ENCODE results near the gene MIPEP. TPM values are rescaled to one million over a fixed set of nuclear protein-coding genes. Genes with fewer than 3 reads are reported as not detected.

Gene MIPEP
- total RNA-seq, 4 donors from 2014 or later, result 5.2 to 20.1 (median 17.8) TPM

DNA sequence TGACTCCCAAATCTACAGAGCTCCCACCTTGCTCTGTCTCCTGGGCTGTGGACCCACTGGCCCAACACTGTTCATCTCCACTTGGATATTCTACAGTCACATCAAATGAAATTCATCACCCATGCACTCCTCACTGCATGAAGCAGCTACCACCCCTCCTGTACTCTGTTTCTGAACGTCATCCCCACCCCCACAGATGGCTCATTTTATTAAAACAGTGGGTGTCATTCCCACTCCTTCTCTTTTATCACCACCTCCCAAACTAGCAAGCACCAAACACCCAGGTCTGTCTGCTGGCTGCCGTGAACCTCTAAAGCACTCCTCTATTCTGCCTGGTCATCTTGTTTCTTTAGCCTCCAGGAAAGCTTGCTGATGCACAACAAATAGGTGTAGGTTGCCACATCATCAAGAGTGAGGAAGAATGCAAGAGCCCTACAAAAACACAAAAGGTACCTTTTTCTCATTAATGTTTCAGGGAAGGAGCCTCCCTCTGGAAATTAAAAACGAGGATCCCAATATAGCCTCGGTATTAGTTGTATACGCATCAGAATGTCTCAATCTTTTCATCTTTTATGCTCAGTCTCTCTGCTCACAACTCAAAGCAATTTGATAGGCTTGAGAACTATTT, 91.8 kb downstream of the MIPEP start:
- Histone ChIP-seq H3K4me1 (peaks cover 0 to 8% (median 2%) of the 10 kb centered on the region in 4 donors), H3K36me3 (no peaks in the 10 kb centered on the region), H3K27me3 (no peaks in the 10 kb centered on the region), H3K27ac (no peak overlapping the region), H3K4me3 (no peak overlapping the region), H3K9me3 (no peaks in the 10 kb centered on the region)
- TF ChIP-seq EP300 (IDR thresholded peaks at IDR 0.05; ENCODE audit: low read depth) (no peak), POLR2A (IDR thresholded peaks at IDR 0.05) (no peak), POLR2AphosphoS5 (IDR thresholded peaks at IDR 0.05) (no peak)
- TF ChIP-seq, protein P1, sequence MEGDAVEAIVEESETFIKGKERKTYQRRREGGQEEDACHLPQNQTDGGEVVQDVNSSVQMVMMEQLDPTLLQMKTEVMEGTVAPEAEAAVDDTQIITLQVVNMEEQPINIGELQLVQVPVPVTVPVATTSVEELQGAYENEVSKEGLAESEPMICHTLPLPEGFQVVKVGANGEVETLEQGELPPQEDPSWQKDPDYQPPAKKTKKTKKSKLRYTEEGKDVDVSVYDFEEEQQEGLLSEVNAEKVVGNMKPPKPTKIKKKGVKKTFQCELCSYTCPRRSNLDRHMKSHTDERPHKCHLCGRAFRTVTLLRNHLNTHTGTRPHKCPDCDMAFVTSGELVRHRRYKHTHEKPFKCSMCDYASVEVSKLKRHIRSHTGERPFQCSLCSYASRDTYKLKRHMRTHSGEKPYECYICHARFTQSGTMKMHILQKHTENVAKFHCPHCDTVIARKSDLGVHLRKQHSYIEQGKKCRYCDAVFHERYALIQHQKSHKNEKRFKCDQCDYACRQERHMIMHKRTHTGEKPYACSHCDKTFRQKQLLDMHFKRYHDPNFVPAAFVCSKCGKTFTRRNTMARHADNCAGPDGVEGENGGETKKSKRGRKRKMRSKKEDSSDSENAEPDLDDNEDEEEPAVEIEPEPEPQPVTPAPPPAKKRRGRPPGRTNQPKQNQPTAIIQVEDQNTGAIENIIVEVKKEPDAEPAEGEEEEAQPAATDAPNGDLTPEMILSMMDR (IDR thresholded peaks at IDR 0.05), result no peak
- no peak for DNase-seq
- intact Hi-C loops (cut with DNase I; ENCODE audit: low total_unique reads) (no loop called here), in situ Hi-C loops (cut with MboI; ENCODE audit: low pct_ligation_motif_present in 1 of 4, low pct_unique_long_range_greater_than_20kb in 1 of 4, low sequenced_read_pairs in 3 of 4) (no loop called here)
- 93 to 97% methylated on average over 5 of the region's 5 CpGs for WGBS, 2 donors (ENCODE audit: low coverage in 1 of 2)

DNA sequence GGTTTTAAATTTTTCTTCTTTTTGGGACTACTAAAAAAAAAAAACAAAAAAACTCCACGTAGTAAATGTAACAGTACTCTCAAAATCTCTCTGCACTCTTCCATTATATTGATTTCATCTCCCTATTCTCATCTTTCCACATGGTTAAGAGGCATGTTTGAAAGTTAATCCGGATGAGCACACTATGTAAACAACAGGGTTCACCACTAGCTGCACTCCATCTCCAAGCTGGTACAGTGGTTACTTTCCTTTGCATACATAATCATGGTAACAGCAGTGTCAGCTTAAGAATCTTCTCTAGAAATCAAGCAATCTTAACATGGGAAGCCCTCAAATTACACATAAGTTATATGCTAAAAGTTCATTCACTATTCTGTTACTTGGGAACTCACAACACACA, 92.6 kb downstream of the MIPEP start:
- no peaks in the 10 kb centered on the region for H3K36me3 ChIP-seq
- H3K4me1 ChIP-seq, result peaks cover 0 to 8% (median 2%) of the 10 kb centered on the region in 4 donors
- H3K9me3 ChIP-seq, result no peaks in the 10 kb centered on the region
- no peaks in the 10 kb centered on the region for H3K27me3 ChIP-seq
- in situ Hi-C loops (cut with MboI; ENCODE audit: low pct_ligation_motif_present in 1 of 4, low pct_unique_long_range_greater_than_20kb in 1 of 4, low sequenced_read_pairs in 3 of 4), result no loop called here
- intact Hi-C loops (cut with DNase I; ENCODE audit: low total_unique reads), result no loop called here
- H3K27ac ChIP-seq, result no peak overlapping the region
- no peak for DNase-seq
- 69 to 78% methylated on average over 2 of the region's 2 CpGs for WGBS, 2 donors (ENCODE audit: low coverage in 1 of 2)
- H3K4me3 ChIP-seq, result no peak overlapping the region
- TF ChIP-seq EP300 (IDR thresholded peaks at IDR 0.05; ENCODE audit: low read depth) (no peak), POLR2AphosphoS5 (IDR thresholded peaks at IDR 0.05) (no peak), POLR2A (IDR thresholded peaks at IDR 0.05) (no peak)
- TF ChIP-seq, protein P1 (IDR thresholded peaks at IDR 0.05), result no peak

DNA sequence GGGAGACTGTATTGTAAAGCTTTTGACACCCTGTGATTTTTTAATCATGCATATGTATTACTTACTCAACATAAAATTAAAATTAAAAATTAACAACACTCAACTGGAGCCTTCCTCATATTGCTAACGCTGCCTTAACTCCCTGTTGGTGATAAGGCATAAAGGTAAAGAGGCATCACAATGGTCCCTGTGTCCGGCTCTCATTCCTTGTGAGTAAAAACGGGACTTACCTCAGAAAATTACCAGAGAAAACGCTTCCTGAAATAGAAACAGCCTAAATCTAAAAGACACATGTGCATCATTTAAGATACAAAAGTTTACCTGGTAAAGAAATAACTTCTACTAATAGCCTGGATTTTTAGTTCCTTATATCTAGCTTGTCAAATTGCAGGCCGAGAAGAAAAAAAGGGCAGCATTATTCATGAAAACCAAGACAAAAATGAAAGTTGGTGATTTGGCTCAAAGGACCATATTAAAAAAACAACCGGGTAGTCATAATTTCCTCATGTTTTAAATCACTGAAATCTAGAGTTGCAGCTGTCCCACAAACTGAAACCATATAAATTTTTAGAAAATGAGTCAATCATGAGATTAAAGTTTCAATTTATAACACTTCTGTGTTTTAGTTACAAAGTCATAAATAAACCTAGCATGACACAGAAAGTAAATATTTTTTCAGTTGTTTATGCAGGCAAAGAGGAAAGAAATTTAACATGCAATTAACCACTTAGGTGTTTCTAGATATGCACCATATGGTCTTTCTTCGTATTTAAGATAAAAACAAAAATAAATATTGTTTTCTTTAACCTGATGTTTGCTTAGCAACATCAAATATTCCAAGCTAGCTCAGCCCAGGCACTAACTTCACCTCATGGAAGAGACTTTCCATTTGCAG, 94.7 kb downstream of the MIPEP start:
- no peaks in the 10 kb centered on the region for H3K36me3 ChIP-seq
- peaks cover 0 to 8% (median 2%) of the 10 kb centered on the region in 4 donors for H3K4me1 ChIP-seq
- peak in 2 of 3 donors; percentile 15 to 23 for TF ChIP-seq POLR2AphosphoS5 (IDR thresholded peaks at IDR 0.05)
- TF ChIP-seq POLR2A (IDR thresholded peaks at IDR 0.05), result no peak
- WGBS, 2 donors (ENCODE audit: low coverage in 1 of 2), result 38 to 52% methylated on average over 7 of the region's 7 CpGs
- H3K27ac ChIP-seq, result peak overlapping the region in 2 of 4 donors; percentile 18 to 21
- intact Hi-C loops (cut with DNase I; ENCODE audit: low total_unique reads) (no loop called here), in situ Hi-C loops (cut with MboI; ENCODE audit: low pct_ligation_motif_present in 1 of 4, low pct_unique_long_range_greater_than_20kb in 1 of 4, low sequenced_read_pairs in 3 of 4) (no loop called here)
- H3K9me3 ChIP-seq, result no peaks in the 10 kb centered on the region
- no peak for DNase-seq
- H3K27me3 ChIP-seq, result no peaks in the 10 kb centered on the region
- H3K4me3 ChIP-seq, result no peak overlapping the region

DNA sequence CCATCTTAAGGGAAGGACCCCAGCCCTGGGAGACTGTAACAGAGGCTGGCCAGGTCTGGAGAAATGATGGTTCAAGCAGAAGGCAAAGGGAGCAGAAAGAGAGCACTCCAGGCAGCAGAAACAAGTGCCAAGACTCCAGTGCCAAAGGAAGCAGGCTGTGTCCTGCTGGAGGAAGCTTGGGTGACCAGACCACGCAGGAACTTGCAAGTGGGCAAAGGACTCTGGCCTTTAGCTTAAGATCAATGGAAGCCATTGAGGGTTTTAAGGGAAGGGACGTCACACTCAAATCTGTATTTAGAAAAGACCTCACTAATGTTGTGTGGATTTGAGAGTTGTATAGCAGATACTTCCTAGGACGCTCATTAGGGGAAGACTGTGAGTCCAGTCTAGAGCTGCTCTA, 95.5 kb downstream of the MIPEP start:
- Histone ChIP-seq H3K9me3 (no peaks in the 10 kb centered on the region), H3K36me3 (no peaks in the 10 kb centered on the region), H3K4me1 (peaks cover 0 to 8% (median 2%) of the 10 kb centered on the region in 4 donors), H3K4me3 (no peak overlapping the region), H3K27ac (no peak overlapping the region), H3K27me3 (no peaks in the 10 kb centered on the region)
- DNase-seq, result no peak
- in situ Hi-C loops (cut with MboI; ENCODE audit: low pct_ligation_motif_present in 1 of 4, low pct_unique_long_range_greater_than_20kb in 1 of 4, low sequenced_read_pairs in 3 of 4), result no loop called here
- TF ChIP-seq, protein P1 (IDR thresholded peaks at IDR 0.05), result no peak
- TF ChIP-seq POLR2AphosphoS5 (IDR thresholded peaks at IDR 0.05) (no peak), EP300 (IDR thresholded peaks at IDR 0.05; ENCODE audit: low read depth) (no peak), POLR2A (IDR thresholded peaks at IDR 0.05) (no peak)
- WGBS, 2 donors (ENCODE audit: low coverage in 1 of 2), result 91 to 100% methylated on average over 2 to 3 of the region's 3 CpGs
- intact Hi-C loops (cut with DNase I; ENCODE audit: low total_unique reads), result no loop called here

Measured in transverse colon (tissue), 4 donors.